SK-N-SH (cell line): ENCODE data around the gene JPH2.
A peak's percentile ranks its signal among the peaks of the same experiment; 100 is the strongest.

Source experiments
- EZH2phosphoT487 ChIP-seq: fragments of 200-600 bp; sonication (generic); IDR thresholded peaks from 2 replicates; pipeline ENCODE4 v1.6.1; 2017; ENCODE audit warnings: low read depth, mixed run types, mild to moderate bottlenecking, antibody characterized with exemption, moderate library complexity, borderline replicate concordance
- POLR2AphosphoS5 ChIP-seq: IDR thresholded peaks from 2 replicates; pipeline ENCODE4 v1.6.1; 2012; ENCODE audit warnings: low read depth, low read length
- RAD21 ChIP-seq: IDR thresholded peaks from 2 replicates; pipeline ENCODE4 v1.6.1; 2012; ENCODE audit warnings: mild to moderate bottlenecking, low read length
- TF ChIP-seq, protein P1 (sequence below): fragments of 200-600 bp; sonication (generic); IDR thresholded peaks from 2 replicates; pipeline ENCODE4 v1.6.1; 2017; ENCODE audit warnings: antibody characterized with exemption, mild to moderate bottlenecking, moderate library complexity
- TF ChIP-seq, protein P2 (sequence below): IDR thresholded peaks from 2 replicates; pipeline ENCODE4 v1.4.0; 2012; ENCODE audit warnings: low read depth, borderline replicate concordance
- TF ChIP-seq, protein P3 (sequence below): IDR thresholded peaks from 2 replicates; pipeline ENCODE4 v1.6.1; 2012; ENCODE audit warnings: mild to moderate bottlenecking, low read depth, low read length, moderate library complexity

DNA sequence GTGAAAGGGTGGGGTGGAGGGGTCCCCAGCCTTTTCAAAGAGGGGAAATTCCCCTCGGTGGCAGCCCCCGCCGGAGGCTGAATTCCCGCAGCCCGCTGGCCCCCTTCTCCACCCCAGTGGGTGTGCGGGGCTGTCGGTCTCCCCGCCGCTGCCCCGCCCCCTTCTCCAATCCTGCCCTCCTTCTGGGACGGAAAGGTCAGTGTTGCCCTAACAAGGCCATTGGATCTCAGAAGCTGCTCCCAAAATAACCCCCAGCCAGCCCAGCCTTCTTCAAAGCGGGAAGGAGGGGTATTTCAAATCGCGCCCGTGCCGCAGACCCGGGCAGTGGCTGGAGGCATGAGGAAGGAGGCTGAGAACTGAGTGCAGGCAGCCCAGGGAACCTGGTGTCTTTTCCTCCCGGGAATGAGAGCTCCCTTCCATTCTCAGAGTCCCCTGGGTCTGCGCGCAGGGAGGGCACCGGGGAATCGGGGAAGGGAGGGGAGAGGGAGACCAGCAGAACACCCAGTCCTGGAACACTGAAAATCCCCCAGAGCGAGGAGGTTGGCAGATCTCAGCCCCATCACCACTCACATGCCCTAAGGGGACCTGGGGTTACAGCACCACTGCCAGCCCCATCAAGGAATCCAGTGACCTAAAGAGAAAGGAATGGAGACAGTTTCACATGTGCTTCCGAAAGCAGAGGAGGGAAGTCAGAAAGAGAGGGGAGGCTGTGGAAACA, at the start of gene JPH2:
- TF ChIP-seq, protein P1, sequence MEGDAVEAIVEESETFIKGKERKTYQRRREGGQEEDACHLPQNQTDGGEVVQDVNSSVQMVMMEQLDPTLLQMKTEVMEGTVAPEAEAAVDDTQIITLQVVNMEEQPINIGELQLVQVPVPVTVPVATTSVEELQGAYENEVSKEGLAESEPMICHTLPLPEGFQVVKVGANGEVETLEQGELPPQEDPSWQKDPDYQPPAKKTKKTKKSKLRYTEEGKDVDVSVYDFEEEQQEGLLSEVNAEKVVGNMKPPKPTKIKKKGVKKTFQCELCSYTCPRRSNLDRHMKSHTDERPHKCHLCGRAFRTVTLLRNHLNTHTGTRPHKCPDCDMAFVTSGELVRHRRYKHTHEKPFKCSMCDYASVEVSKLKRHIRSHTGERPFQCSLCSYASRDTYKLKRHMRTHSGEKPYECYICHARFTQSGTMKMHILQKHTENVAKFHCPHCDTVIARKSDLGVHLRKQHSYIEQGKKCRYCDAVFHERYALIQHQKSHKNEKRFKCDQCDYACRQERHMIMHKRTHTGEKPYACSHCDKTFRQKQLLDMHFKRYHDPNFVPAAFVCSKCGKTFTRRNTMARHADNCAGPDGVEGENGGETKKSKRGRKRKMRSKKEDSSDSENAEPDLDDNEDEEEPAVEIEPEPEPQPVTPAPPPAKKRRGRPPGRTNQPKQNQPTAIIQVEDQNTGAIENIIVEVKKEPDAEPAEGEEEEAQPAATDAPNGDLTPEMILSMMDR, result no peak
- TF ChIP-seq EZH2phosphoT487 (no peak), POLR2AphosphoS5 (0 out of 2 replicates have a peak, but pooled peaks have one; percentile 35), RAD21 (no peak)
- TF ChIP-seq, protein P2, sequence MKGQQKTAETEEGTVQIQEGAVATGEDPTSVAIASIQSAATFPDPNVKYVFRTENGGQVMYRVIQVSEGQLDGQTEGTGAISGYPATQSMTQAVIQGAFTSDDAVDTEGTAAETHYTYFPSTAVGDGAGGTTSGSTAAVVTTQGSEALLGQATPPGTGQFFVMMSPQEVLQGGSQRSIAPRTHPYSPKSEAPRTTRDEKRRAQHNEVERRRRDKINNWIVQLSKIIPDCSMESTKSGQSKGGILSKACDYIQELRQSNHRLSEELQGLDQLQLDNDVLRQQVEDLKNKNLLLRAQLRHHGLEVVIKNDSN, result no peak
- TF ChIP-seq, protein P3, sequence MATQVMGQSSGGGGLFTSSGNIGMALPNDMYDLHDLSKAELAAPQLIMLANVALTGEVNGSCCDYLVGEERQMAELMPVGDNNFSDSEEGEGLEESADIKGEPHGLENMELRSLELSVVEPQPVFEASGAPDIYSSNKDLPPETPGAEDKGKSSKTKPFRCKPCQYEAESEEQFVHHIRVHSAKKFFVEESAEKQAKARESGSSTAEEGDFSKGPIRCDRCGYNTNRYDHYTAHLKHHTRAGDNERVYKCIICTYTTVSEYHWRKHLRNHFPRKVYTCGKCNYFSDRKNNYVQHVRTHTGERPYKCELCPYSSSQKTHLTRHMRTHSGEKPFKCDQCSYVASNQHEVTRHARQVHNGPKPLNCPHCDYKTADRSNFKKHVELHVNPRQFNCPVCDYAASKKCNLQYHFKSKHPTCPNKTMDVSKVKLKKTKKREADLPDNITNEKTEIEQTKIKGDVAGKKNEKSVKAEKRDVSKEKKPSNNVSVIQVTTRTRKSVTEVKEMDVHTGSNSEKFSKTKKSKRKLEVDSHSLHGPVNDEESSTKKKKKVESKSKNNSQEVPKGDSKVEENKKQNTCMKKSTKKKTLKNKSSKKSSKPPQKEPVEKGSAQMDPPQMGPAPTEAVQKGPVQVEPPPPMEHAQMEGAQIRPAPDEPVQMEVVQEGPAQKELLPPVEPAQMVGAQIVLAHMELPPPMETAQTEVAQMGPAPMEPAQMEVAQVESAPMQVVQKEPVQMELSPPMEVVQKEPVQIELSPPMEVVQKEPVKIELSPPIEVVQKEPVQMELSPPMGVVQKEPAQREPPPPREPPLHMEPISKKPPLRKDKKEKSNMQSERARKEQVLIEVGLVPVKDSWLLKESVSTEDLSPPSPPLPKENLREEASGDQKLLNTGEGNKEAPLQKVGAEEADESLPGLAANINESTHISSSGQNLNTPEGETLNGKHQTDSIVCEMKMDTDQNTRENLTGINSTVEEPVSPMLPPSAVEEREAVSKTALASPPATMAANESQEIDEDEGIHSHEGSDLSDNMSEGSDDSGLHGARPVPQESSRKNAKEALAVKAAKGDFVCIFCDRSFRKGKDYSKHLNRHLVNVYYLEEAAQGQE, result no peak
